ENCODE results near the gene EBI3. TPM values are rescaled to one million over a fixed set of nuclear protein-coding genes. Genes with fewer than 3 reads are reported as not detected.
"Not testable (repeated sequence)": the region's sequence is repeated elsewhere in the genome, so short reads cannot be mapped to it uniquely, and the experiment has no call there.

EBI3 gene
- polyA plus RNA-seq, 1 donor (not counting 4 experiments of a cell fraction or from before 2014, with no cell fraction given), result 0.05 TPM

GRCh38 chr19:4272894-4273293 lies 43.6 kb downstream of the EBI3 start:
- H3K9ac ChIP-seq (ENCODE audit: control insufficient read depth, extremely low read depth, insufficient read depth, low read length), result no peak overlapping the region
- no peak for DNase-seq (ENCODE audit: low read depth, low spot score)
- H3K4me2 ChIP-seq (ENCODE audit: control insufficient read depth, extremely low read depth, insufficient read depth, low read depth, low read length), result no peak overlapping the region
- TF ChIP-seq CTCF (optimal IDR thresholded peaks at IDR 0.05 in 1 of 3, IDR thresholded peaks at IDR 0.05 in 1 of 3, conservative IDR thresholded peaks at IDR 0.05 in 1 of 3; ENCODE audit: extremely low read depth in 1 of 3, insufficient read depth in 2 of 3, low read length in 3 of 3) (no peak), EZH2 (IDR thresholded peaks at IDR 0.05; ENCODE audit: low read length) (no peak)
- peaks cover under 1% of the 10 kb centered on the region for H3K27me3 ChIP-seq (ENCODE audit: control insufficient read depth, extremely low read depth, insufficient read depth, low read length)
- peaks cover 10 to 11% of the 10 kb centered on the region in 2 experiments for H3K36me3 ChIP-seq (ENCODE audit: control insufficient read depth in 2 of 2, extremely low read depth in 1 of 2, insufficient read depth in 2 of 2, low read length in 2 of 2)
- no peak for FAIRE-seq
- H3K4me1 ChIP-seq (ENCODE audit: control insufficient read depth, extremely low read depth, insufficient read depth, low read length), result no peaks in the 10 kb centered on the region
- no peak overlapping the region for H3K4me3 ChIP-seq (ENCODE audit: control insufficient read depth in 2 of 3, extremely low read depth in 1 of 3, insufficient read depth in 2 of 3, low read depth in 1 of 3, low read length in 3 of 3)
- no peaks in the 10 kb centered on the region for H4K20me1 ChIP-seq (ENCODE audit: control insufficient read depth, extremely low read depth, insufficient read depth, low read length)
- dilution Hi-C loops (cut with MboI; ENCODE audit: extremely low pct_ligation_motif_present, low sequenced_read_pairs), result no loop called here
- H3K9me1 ChIP-seq (ENCODE audit: control insufficient read depth, extremely low read depth, insufficient read depth, low read length), result no peaks in the 10 kb centered on the region
- H3K9me3 ChIP-seq (ENCODE audit: control insufficient read depth, low read depth, low read length), result peaks cover 1% of the 10 kb centered on the region
- no peaks in the 10 kb centered on the region for H3K79me2 ChIP-seq (ENCODE audit: control insufficient read depth, insufficient read depth, low read length)
- no peak overlapping the region for H3K27ac ChIP-seq (ENCODE audit: control insufficient read depth, insufficient read depth, low read length)
- no peak overlapping the region for H2AFZ ChIP-seq (ENCODE audit: control insufficient read depth, low read length)

- FAIRE-seq; dilution Hi-C loops (cut with MboI; ENCODE audit: extremely low pct_ligation_motif_present, low sequenced_read_pairs); H3K9ac ChIP-seq (ENCODE audit: control insufficient read depth, extremely low read depth, insufficient read depth, low read length); DNase-seq (ENCODE audit: low read depth, low spot score); H3K79me2 ChIP-seq (ENCODE audit: control insufficient read depth, insufficient read depth, low read length); H3K4me3 ChIP-seq (ENCODE audit: control insufficient read depth in 2 of 3, extremely low read depth in 1 of 3, insufficient read depth in 2 of 3, low read depth in 1 of 3, low read length in 3 of 3); H3K27ac ChIP-seq (ENCODE audit: control insufficient read depth, insufficient read depth, low read length); H3K9me1 ChIP-seq (ENCODE audit: control insufficient read depth, extremely low read depth, insufficient read depth, low read length); H3K4me2 ChIP-seq (ENCODE audit: control insufficient read depth, extremely low read depth, insufficient read depth, low read depth, low read length); H3K36me3 ChIP-seq (ENCODE audit: control insufficient read depth in 2 of 2, extremely low read depth in 1 of 2, insufficient read depth in 2 of 2, low read length in 2 of 2); H2AFZ ChIP-seq (ENCODE audit: control insufficient read depth, low read length); H4K20me1 ChIP-seq (ENCODE audit: control insufficient read depth, extremely low read depth, insufficient read depth, low read length); H3K4me1 ChIP-seq (ENCODE audit: control insufficient read depth, extremely low read depth, insufficient read depth, low read length); H3K9me3 ChIP-seq (ENCODE audit: control insufficient read depth, low read depth, low read length): not testable (repeated sequence)
- peaks cover 12% of the 10 kb centered on the region for H3K27me3 ChIP-seq (ENCODE audit: control insufficient read depth, extremely low read depth, insufficient read depth, low read length)
Observed at GRCh38 chr19:4274321-4274686, 45.0 kb downstream of the EBI3 start.

GRCh38 chr19:4277191-4277696 lies 47.9 kb downstream of the EBI3 start:
- dilution Hi-C loops (cut with MboI; ENCODE audit: extremely low pct_ligation_motif_present, low sequenced_read_pairs), result no loop called here
- Histone ChIP-seq H3K4me1 (ENCODE audit: control insufficient read depth, extremely low read depth, insufficient read depth, low read length) (no peaks in the 10 kb centered on the region), H3K9me3 (ENCODE audit: control insufficient read depth, low read depth, low read length) (no peaks in the 10 kb centered on the region), H3K27ac (ENCODE audit: control insufficient read depth, insufficient read depth, low read length) (no peak overlapping the region), H3K4me2 (ENCODE audit: control insufficient read depth, extremely low read depth, insufficient read depth, low read depth, low read length) (no peak overlapping the region), H3K36me3 (ENCODE audit: control insufficient read depth in 2 of 2, extremely low read depth in 1 of 2, insufficient read depth in 2 of 2, low read length in 2 of 2) (no peaks in the 10 kb centered on the region), H3K9me1 (ENCODE audit: control insufficient read depth, extremely low read depth, insufficient read depth, low read length) (no peaks in the 10 kb centered on the region), H3K9ac (ENCODE audit: control insufficient read depth, extremely low read depth, insufficient read depth, low read length) (no peak overlapping the region), H4K20me1 (ENCODE audit: control insufficient read depth, extremely low read depth, insufficient read depth, low read length) (no peaks in the 10 kb centered on the region), H3K79me2 (ENCODE audit: control insufficient read depth, insufficient read depth, low read length) (no peaks in the 10 kb centered on the region), H3K4me3 (ENCODE audit: control insufficient read depth in 2 of 3, extremely low read depth in 1 of 3, insufficient read depth in 2 of 3, low read depth in 1 of 3, low read length in 3 of 3) (no peak overlapping the region), H3K27me3 (ENCODE audit: control insufficient read depth, extremely low read depth, insufficient read depth, low read length) (peaks cover 29% of the 10 kb centered on the region), H2AFZ (ENCODE audit: control insufficient read depth, low read length) (no peak overlapping the region)
- FAIRE-seq, result no peak
- no peak for DNase-seq (ENCODE audit: low read depth, low spot score)
- no peak for TF ChIP-seq EZH2 (IDR thresholded peaks at IDR 0.05; ENCODE audit: low read length)
- TF ChIP-seq CTCF (optimal IDR thresholded peaks at IDR 0.05 in 1 of 3, IDR thresholded peaks at IDR 0.05 in 1 of 3, conservative IDR thresholded peaks at IDR 0.05 in 1 of 3; ENCODE audit: extremely low read depth in 1 of 3, insufficient read depth in 2 of 3, low read length in 3 of 3), result no peak
